ENCODE measurements around the gene TTLL7. TPM values are rescaled to one million over a fixed set of nuclear protein-coding genes. Genes with fewer than 3 reads are reported as not detected.
A peak's percentile ranks its signal among the peaks of the same experiment; 100 is the strongest.

The TTLL7 gene
- total and polyA plus RNA-seq, 9 of the 15 experiments (the other 6 are each of a cell fraction or from before 2014, with no cell fraction given): 0.63 to 2.6 (median 1.7) TPM

DNA sequence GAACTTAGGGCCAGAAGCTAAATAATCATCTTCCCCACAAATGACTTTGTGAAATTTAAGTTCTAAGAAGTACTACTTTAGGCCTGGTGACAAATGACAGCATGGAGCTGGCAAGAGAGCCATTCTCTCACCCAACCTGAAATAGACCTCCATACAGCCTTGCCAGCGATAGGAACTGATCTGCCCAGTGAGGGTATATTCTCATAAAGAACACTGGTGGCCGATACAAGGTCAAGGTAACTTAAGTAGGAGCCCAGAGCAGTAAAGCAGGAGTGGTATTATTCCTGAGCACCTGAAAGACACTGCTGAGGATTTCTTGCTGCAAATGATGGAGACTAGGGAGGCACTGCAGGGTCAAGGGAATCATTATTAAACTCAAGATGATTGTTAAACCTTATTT, 2.6 kb upstream of the TTLL7 start:
- POLR2A ChIA-PET: no interaction called here
- no TSS peak for BruUV-seq (replicated peaks)
- no peaks in the 10 kb centered on the region for H3K9me1 ChIP-seq (ENCODE audit: control insufficient read depth, insufficient read depth, low read length)
- in situ Hi-C loops (cut with MboI): no loop called here
- no peak overlapping the region for H3K4me3 ChIP-seq
- intact Hi-C loops (cut with micrococcal nuclease): no loop called here
- no peaks in the 10 kb centered on the region for H3K36me3 ChIP-seq (ENCODE audit: control insufficient read depth, insufficient read depth, low read length)
- peaks cover 3 to 11% of the 10 kb centered on the region in 2 experiments; a peak in 2 of 5 replicates for H3K4me1 ChIP-seq (replicated peaks in 1 of 2; ENCODE audit: control insufficient read depth in 2 of 2, insufficient read depth in 2 of 2, low read length in 2 of 2)
- 45% methylated on average over 2 of the region's 2 CpGs for WGBS (ENCODE audit: insufficient coverage, low coverage, missing lambda C conversion rate)
- no peaks in the 10 kb centered on the region for H3K9me3 ChIP-seq (replicated peaks; ENCODE audit: control insufficient read depth, insufficient read depth, low read depth, low read length)
- H3K9ac ChIP-seq (ENCODE audit: insufficient read depth in 1 of 2, low read depth in 2 of 2, low read length in 2 of 2): no peak overlapping the region
- no peaks in the 10 kb centered on the region for H4K20me1 ChIP-seq (replicated peaks; ENCODE audit: control insufficient read depth, insufficient read depth, low read length)
- H3K27ac ChIP-seq (ENCODE audit: extremely low read depth, low read depth, low read length): no peak overlapping the region
- no peaks in the 10 kb centered on the region for H3K79me2 ChIP-seq (ENCODE audit: control insufficient read depth, insufficient read depth, low read length)
- no peak overlapping the region for H2AFZ ChIP-seq (ENCODE audit: low read depth, low read length)
- DNase-seq (ENCODE audit: extremely low read depth in 1 of 4, low spot score in 3 of 4) (no peak), ATAC-seq (no peak), FAIRE-seq (no peak)
- H3K27me3 ChIP-seq (ENCODE audit: control insufficient read depth in 2 of 2, insufficient read depth in 2 of 2, low read length in 2 of 2): no peaks in the 10 kb centered on the region; a peak in 1 of 5 replicates
- no peak for TF ChIP-seq ILK (tag; IDR thresholded peaks at IDR 0.05; ENCODE audit: borderline replicate concordance, low read depth)
- TF ChIP-seq, protein P1, sequence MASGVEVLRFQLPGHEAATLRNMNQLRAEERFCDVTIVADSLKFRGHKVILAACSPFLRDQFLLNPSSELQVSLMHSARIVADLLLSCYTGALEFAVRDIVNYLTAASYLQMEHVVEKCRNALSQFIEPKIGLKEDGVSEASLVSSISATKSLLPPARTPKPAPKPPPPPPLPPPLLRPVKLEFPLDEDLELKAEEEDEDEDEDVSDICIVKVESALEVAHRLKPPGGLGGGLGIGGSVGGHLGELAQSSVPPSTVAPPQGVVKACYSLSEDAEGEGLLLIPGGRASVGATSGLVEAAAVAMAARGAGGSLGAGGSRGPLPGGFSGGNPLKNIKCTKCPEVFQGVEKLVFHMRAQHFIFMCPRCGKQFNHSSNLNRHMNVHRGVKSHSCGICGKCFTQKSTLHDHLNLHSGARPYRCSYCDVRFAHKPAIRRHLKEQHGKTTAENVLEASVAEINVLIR (CRISPR knock-in tag; IDR thresholded peaks at IDR 0.05): no peak
- H3K4me2 ChIP-seq (ENCODE audit: insufficient read depth, low read length): no peak overlapping the region
- CTCF ChIA-PET (ENCODE audit: low intra/inter-chr PET ratio): no interaction called here

DNA sequence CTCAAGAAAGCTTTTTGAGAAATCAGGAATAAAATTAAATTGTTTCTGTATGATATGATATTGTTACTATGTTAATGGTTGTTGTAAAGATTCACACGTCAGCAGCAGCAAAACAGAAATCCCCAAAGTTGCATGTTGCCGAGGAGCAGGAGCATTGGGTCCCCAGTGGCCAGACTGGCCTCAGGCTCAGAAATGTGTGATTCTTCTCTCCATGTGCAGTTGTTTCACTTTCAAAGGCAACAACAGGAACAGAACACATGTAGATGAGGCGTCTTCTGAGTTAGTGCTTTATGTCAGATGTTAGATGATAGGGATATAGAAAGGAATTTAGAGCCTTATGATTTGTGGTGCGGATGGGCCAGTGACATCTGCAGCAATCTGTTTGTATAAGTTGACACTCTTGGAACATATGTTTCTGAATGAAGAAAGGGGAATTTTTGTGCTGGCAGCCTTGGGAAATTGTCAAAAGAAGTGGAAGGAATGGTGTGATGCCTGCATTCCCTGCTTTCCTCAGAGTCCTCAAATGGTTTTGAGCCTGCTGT, 2.1 kb upstream of the TTLL7 start:
- in situ Hi-C loops (cut with MboI): no loop called here
- CTCF ChIA-PET (ENCODE audit: low intra/inter-chr PET ratio): no interaction called here
- no peaks in the 10 kb centered on the region for H3K9me1 ChIP-seq (ENCODE audit: control insufficient read depth, insufficient read depth, low read length)
- DNase-seq (ENCODE audit: extremely low read depth in 1 of 4, low spot score in 3 of 4) (no peak), FAIRE-seq (no peak), ATAC-seq (no peak)
- H3K9ac ChIP-seq (ENCODE audit: insufficient read depth in 1 of 2, low read depth in 2 of 2, low read length in 2 of 2): no peak overlapping the region
- intact Hi-C loops (cut with micrococcal nuclease): no loop called here
- no peak for TF ChIP-seq RFX7 (CRISPR knock-in tag; IDR thresholded peaks at IDR 0.05)
- TF ChIP-seq ZC3H4 (CRISPR knock-in tag; IDR thresholded peaks at IDR 0.05; ENCODE audit: borderline replicate concordance): no peak
- TF ChIP-seq, protein P2, sequence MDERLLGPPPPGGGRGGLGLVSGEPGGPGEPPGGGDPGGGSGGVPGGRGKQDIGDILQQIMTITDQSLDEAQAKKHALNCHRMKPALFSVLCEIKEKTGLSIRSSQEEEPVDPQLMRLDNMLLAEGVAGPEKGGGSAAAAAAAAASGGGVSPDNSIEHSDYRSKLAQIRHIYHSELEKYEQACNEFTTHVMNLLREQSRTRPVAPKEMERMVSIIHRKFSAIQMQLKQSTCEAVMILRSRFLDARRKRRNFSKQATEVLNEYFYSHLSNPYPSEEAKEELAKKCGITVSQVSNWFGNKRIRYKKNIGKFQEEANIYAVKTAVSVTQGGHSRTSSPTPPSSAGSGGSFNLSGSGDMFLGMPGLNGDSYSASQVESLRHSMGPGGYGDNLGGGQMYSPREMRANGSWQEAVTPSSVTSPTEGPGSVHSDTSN (CRISPR knock-in tag; IDR thresholded peaks at IDR 0.05; ENCODE audit: low read depth): no peak
- TF ChIP-seq, protein P2 (tag; conservative IDR thresholded peaks at IDR 0.05; ENCODE audit: low read depth): peak; percentile 35; the same call in 1 of the 2 replicates
- no peak overlapping the region for H3K4me3 ChIP-seq
- 43% methylated on average over 4 of the region's 4 CpGs for WGBS (ENCODE audit: insufficient coverage, low coverage, missing lambda C conversion rate)
- H4K20me1 ChIP-seq (replicated peaks; ENCODE audit: control insufficient read depth, insufficient read depth, low read length): no peaks in the 10 kb centered on the region
- no peak overlapping the region for H2AFZ ChIP-seq (ENCODE audit: low read depth, low read length)
- POLR2A ChIA-PET: no interaction called here
- H3K4me1 ChIP-seq (replicated peaks in 1 of 2; ENCODE audit: control insufficient read depth in 2 of 2, insufficient read depth in 2 of 2, low read length in 2 of 2): peaks cover 3 to 11% of the 10 kb centered on the region in 2 experiments; a peak in 2 of 5 replicates
- no peaks in the 10 kb centered on the region for H3K9me3 ChIP-seq (replicated peaks; ENCODE audit: control insufficient read depth, insufficient read depth, low read depth, low read length)
- no peaks in the 10 kb centered on the region; a peak in 1 of 5 replicates for H3K27me3 ChIP-seq (ENCODE audit: control insufficient read depth in 2 of 2, insufficient read depth in 2 of 2, low read length in 2 of 2)
- no peak overlapping the region for H3K27ac ChIP-seq (ENCODE audit: extremely low read depth, low read depth, low read length)
- no peaks in the 10 kb centered on the region for H3K79me2 ChIP-seq (ENCODE audit: control insufficient read depth, insufficient read depth, low read length)
- H3K4me2 ChIP-seq (ENCODE audit: insufficient read depth, low read length): no peak overlapping the region
- H3K36me3 ChIP-seq (ENCODE audit: control insufficient read depth, insufficient read depth, low read length): no peaks in the 10 kb centered on the region
- BruUV-seq (replicated peaks): no TSS peak
